Keratinocyte (primary cell): ENCODE data around the gene UHRF2. TPM values are rescaled to one million over a fixed set of nuclear protein-coding genes. Genes with fewer than 3 reads are reported as not detected.

Experiments used
- DNase-seq: peaks from one replicate; pipeline ENCODE4 v3.0.0-alpha.2; 2011; ENCODE audit warnings: low read depth, missing footprints, low spot score
- FAIRE-seq: peaks from 2 replicates; lab custom pipeline; 2011; peaks lifted over from hg19 to GRCh38; lab: Jason Lieb, UNC
- H2AFZ ChIP-seq: 2 replicates; pipeline ENCODE4 v1.6.0; 2012; ENCODE audit warnings: low read length, control low read depth, inconsistent platforms; ENCODE audit not compliant: control insufficient read depth
- H3K27ac ChIP-seq: 2 replicates; pipeline ENCODE4 v1.5.1; 2011; ENCODE audit warnings: low read length; ENCODE audit not compliant: control insufficient read depth, insufficient read depth
- H3K27me3 ChIP-seq: 3 replicates; pipeline ENCODE4 v1.6.0; 2011; ENCODE audit warnings: low read length; ENCODE audit not compliant: control insufficient read depth, insufficient read depth; ENCODE audit errors: extremely low read depth
- H3K36me3 ChIP-seq, 2 experiments: 2 replicates in 1 of 2; 3 replicates in 1 of 2; pipeline ENCODE4 v1.5.1; 2011; ENCODE audit warnings: low read length in 2 of 2, mild to moderate bottlenecking in 1 of 2; ENCODE audit not compliant: control insufficient read depth in 2 of 2, insufficient read depth in 2 of 2; ENCODE audit errors: extremely low read depth in 1 of 2
- H3K4me1 ChIP-seq: 3 replicates; pipeline ENCODE4 v1.5.1; 2011; ENCODE audit warnings: low read length; ENCODE audit not compliant: control insufficient read depth, insufficient read depth; ENCODE audit errors: extremely low read depth
- H3K4me2 ChIP-seq: 3 replicates; pipeline ENCODE4 v1.6.0; 2011; ENCODE audit warnings: low read depth, low read length; ENCODE audit not compliant: control insufficient read depth, insufficient read depth; ENCODE audit errors: extremely low read depth
- H3K4me3 ChIP-seq, 3 experiments: fragments of 200-600 bp in 1 of 3; sonication (generic) in 1 of 3; 2 replicates in 2 of 3; 3 replicates in 1 of 3; pipeline ENCODE4 v1.5.1; 2011 to 2016; ENCODE audit warnings: low read length in 3 of 3, mild to moderate bottlenecking in 3 of 3, control low read depth in 2 of 3, inconsistent platforms in 1 of 3, low read depth in 1 of 3, mixed read lengths in 1 of 3, mixed run types in 1 of 3, moderate library complexity in 1 of 3; ENCODE audit not compliant: control insufficient read depth in 2 of 3, insufficient read depth in 2 of 3; ENCODE audit errors: extremely low read depth in 1 of 3
- H3K79me2 ChIP-seq: 2 replicates; pipeline ENCODE4 v1.6.0; 2012; ENCODE audit warnings: low read length; ENCODE audit not compliant: control insufficient read depth, insufficient read depth
- H3K9ac ChIP-seq: 3 replicates; pipeline ENCODE4 v1.6.0; 2011; ENCODE audit warnings: low read length; ENCODE audit not compliant: control insufficient read depth, insufficient read depth; ENCODE audit errors: extremely low read depth
- H3K9me1 ChIP-seq: 3 replicates; pipeline ENCODE4 v1.6.0; 2011; ENCODE audit warnings: low read length; ENCODE audit not compliant: control insufficient read depth, insufficient read depth; ENCODE audit errors: extremely low read depth
- H3K9me3 ChIP-seq: 2 replicates; pipeline ENCODE4 v1.5.1; 2012; ENCODE audit warnings: low read depth, low read length; ENCODE audit not compliant: control insufficient read depth
- H4K20me1 ChIP-seq: 3 replicates; pipeline ENCODE4 v1.6.0; 2011; ENCODE audit warnings: low read length; ENCODE audit not compliant: control insufficient read depth, insufficient read depth; ENCODE audit errors: extremely low read depth
- CTCF ChIP-seq, 3 experiments: IDR thresholded peaks in 1 of 3; conservative IDR thresholded peaks in 1 of 3; optimal IDR thresholded peaks in 1 of 3; 2 replicates in 2 of 3; 3 replicates in 1 of 3; pipeline versions ENCODE3 to v1.5.1; 2011; ENCODE audit warnings: low read length in 3 of 3, mild to moderate bottlenecking in 3 of 3, moderate library complexity in 2 of 3, control low read depth in 1 of 3, inconsistent platforms in 1 of 3; ENCODE audit not compliant: insufficient read depth in 2 of 3; ENCODE audit errors: extremely low read depth in 1 of 3
- EZH2 ChIP-seq: IDR thresholded peaks from one replicate; pipeline ENCODE4 v1.6.1; 2012; ENCODE audit warnings: inconsistent platforms, mild to moderate bottlenecking, low read length, moderate library complexity
- dilution Hi-C: fragments of 300-500 bp; cut with MboI; formaldehyde crosslinking; loops from one replicate; pipeline ENCODE4 v1.7.0; 2020; ENCODE audit warnings: low sequenced_read_pairs; ENCODE audit not compliant: extremely low pct_ligation_motif_present
- polyA plus RNA-seq, 5 experiments: library from polyadenylated mRNA; depleted of rRNA in 3 of 5; stranded (reverse) in 3 of 5; stranded (forward) in 1 of 5; unstranded in 1 of 5; fragments of >200 nt; gene quantifications; 1 replicate in 1 of 5; 2 replicates in 3 of 5; 3 replicates in 1 of 5; pipeline versions ENCODE4 v1.2.1 to v1.2.3, GENCODE V29; 2011 to 2012; ENCODE audit warnings: missing spikeins in 2 of 5, low read depth in 1 of 5, low replicate concordance in 1 of 5

The UHRF2 gene
- polyA plus RNA-seq, 1 donor (not counting 4 experiments of a cell fraction or from before 2014, with no cell fraction given), result 77.0 TPM

- Histone ChIP-seq H3K27me3 (no peaks in the 10 kb centered on the region), H3K9ac (no peak overlapping the region), H3K9me3 (no peaks in the 10 kb centered on the region), H2AFZ (no peak overlapping the region), H4K20me1 (peaks cover 6% of the 10 kb centered on the region), H3K27ac (no peak overlapping the region), H3K4me3 (no peak overlapping the region), H3K4me1 (peaks cover 14% of the 10 kb centered on the region), H3K9me1 (peaks cover 2% of the 10 kb centered on the region), H3K4me2 (no peak overlapping the region), H3K36me3 (peaks cover 0 to 7% of the 10 kb centered on the region in 2 experiments), H3K79me2 (peaks cover 100% of the 10 kb centered on the region)
- dilution Hi-C loops, result no loop called here
- no peak for TF ChIP-seq EZH2
- no peak for TF ChIP-seq CTCF (optimal IDR thresholded peaks at IDR 0.05 in 1 of 3, IDR thresholded peaks at IDR 0.05 in 1 of 3, conservative IDR thresholded peaks at IDR 0.05 in 1 of 3; ENCODE audit: extremely low read depth in 1 of 3, insufficient read depth in 2 of 3, low read length in 3 of 3)
- DNase-seq (no peak), FAIRE-seq (peak; percentile 55)
Observed at GRCh38 chr9:6431038-6431437, 18.0 kb downstream of the UHRF2 start.

- dilution Hi-C loops, result no loop called here
- FAIRE-seq, result no peak
- Histone ChIP-seq H3K36me3 (peaks cover 0 to 15% of the 10 kb centered on the region in 2 experiments), H3K9me1 (peaks cover 2% of the 10 kb centered on the region), H3K27ac (peak overlapping the region; percentile 65), H3K9me3 (no peaks in the 10 kb centered on the region), H3K4me3 (no peak overlapping the region), H3K4me1 (peaks cover 14% of the 10 kb centered on the region), H3K27me3 (no peaks in the 10 kb centered on the region), H3K79me2 (peaks cover 100% of the 10 kb centered on the region), H4K20me1 (peaks cover 4% of the 10 kb centered on the region), H3K9ac (no peak overlapping the region), H2AFZ (no peak overlapping the region), H3K4me2 (no peak overlapping the region)
- TF ChIP-seq CTCF (optimal IDR thresholded peaks at IDR 0.05 in 1 of 3, IDR thresholded peaks at IDR 0.05 in 1 of 3, conservative IDR thresholded peaks at IDR 0.05 in 1 of 3; ENCODE audit: extremely low read depth in 1 of 3, insufficient read depth in 2 of 3, low read length in 3 of 3), result no peak
- TF ChIP-seq EZH2, result no peak
- DNase-seq, result peak; percentile 28
Observed at GRCh38 chr9:6433410-6433809, 20.4 kb downstream of the UHRF2 start.
